ENCODE measurements around the gene ZNF730.
A peak's percentile ranks its signal among the peaks of the same experiment; 100 is the strongest.
"Not testable (repeated sequence)": the region's sequence is repeated elsewhere in the genome, so short reads cannot be mapped to it uniquely, and the experiment has no call there.

ZNF730 gene

GRCh38 chr19:23101241-23101640, 15.6 kb upstream of the ZNF730 start:
- Histone ChIP-seq H3K4me3 (ENCODE audit: low read depth, low read length) (no peak overlapping the region), H3K27ac (ENCODE audit: low read depth, low read length) (no peak overlapping the region), H3K4me1 (ENCODE audit: control insufficient read depth, insufficient read depth, low read length) (no peaks in the 10 kb centered on the region), H3K9me3 (ENCODE audit: control insufficient read depth, insufficient read depth, low read depth, low read length) (no peaks in the 10 kb centered on the region), H3K36me3 (ENCODE audit: control insufficient read depth, insufficient read depth, low read length) (peaks cover 87% of the 10 kb centered on the region), H3K27me3 (ENCODE audit: control insufficient read depth, insufficient read depth, low read length) (no peaks in the 10 kb centered on the region), H3K9ac (ENCODE audit: low read length) (no peak overlapping the region)

- peaks cover 5% of the 10 kb centered on the region; the same call in 1 of the 2 replicates for H3K9me3 ChIP-seq (ENCODE audit: control insufficient read depth, insufficient read depth, low read depth, low read length)
- no peak overlapping the region for H3K9ac ChIP-seq (ENCODE audit: low read length)
- peaks cover 13% of the 10 kb centered on the region for H3K4me1 ChIP-seq (ENCODE audit: control insufficient read depth, insufficient read depth, low read length)
- no peaks in the 10 kb centered on the region for H3K27me3 ChIP-seq (ENCODE audit: control insufficient read depth, insufficient read depth, low read length)
- peaks cover 24% of the 10 kb centered on the region for H3K36me3 ChIP-seq (ENCODE audit: control insufficient read depth, insufficient read depth, low read length)
- H3K4me3 ChIP-seq (ENCODE audit: low read depth, low read length): peak overlapping the region; percentile 91
- no peak overlapping the region for H3K27ac ChIP-seq (ENCODE audit: low read depth, low read length)
Observed at GRCh38 chr19:23118400-23118799, 1.6 kb downstream of the ZNF730 start.

GRCh38 chr19:23134211-23134610, 17.4 kb downstream of the ZNF730 start:
- H3K4me1 ChIP-seq (ENCODE audit: control insufficient read depth, insufficient read depth, low read length); H3K9ac ChIP-seq (ENCODE audit: low read length); H3K4me3 ChIP-seq (ENCODE audit: low read depth, low read length); H3K27ac ChIP-seq (ENCODE audit: low read depth, low read length); H3K27me3 ChIP-seq (ENCODE audit: control insufficient read depth, insufficient read depth, low read length): not testable (repeated sequence)
- peaks cover 40% of the 10 kb centered on the region for H3K36me3 ChIP-seq (ENCODE audit: control insufficient read depth, insufficient read depth, low read length)
- H3K9me3 ChIP-seq (ENCODE audit: control insufficient read depth, insufficient read depth, low read depth, low read length): peaks cover 24% of the 10 kb centered on the region; the same call in 1 of the 2 replicates

GRCh38 chr19:23145617-23146415, 29.0 kb downstream of the ZNF730 start:
- Histone ChIP-seq H3K4me1 (ENCODE audit: control insufficient read depth, insufficient read depth, low read length) (no peaks in the 10 kb centered on the region), H3K36me3 (ENCODE audit: control insufficient read depth, insufficient read depth, low read length) (peaks cover 24% of the 10 kb centered on the region), H3K9me3 (ENCODE audit: control insufficient read depth, insufficient read depth, low read depth, low read length) (peaks cover 64% of the 10 kb centered on the region), H3K4me3 (ENCODE audit: low read depth, low read length) (no peak overlapping the region), H3K27ac (ENCODE audit: low read depth, low read length) (no peak overlapping the region), H3K27me3 (ENCODE audit: control insufficient read depth, insufficient read depth, low read length) (no peaks in the 10 kb centered on the region), H3K9ac (ENCODE audit: low read length) (no peak overlapping the region)

GRCh38 chr19:23160766-23161165, 43.9 kb downstream of the ZNF730 start:
- Histone ChIP-seq H3K27me3 (ENCODE audit: control insufficient read depth, insufficient read depth, low read length) (no peaks in the 10 kb centered on the region), H3K9me3 (ENCODE audit: control insufficient read depth, insufficient read depth, low read depth, low read length) (peaks cover 40% of the 10 kb centered on the region), H3K4me3 (ENCODE audit: low read depth, low read length) (no peak overlapping the region), H3K36me3 (ENCODE audit: control insufficient read depth, insufficient read depth, low read length) (no peaks in the 10 kb centered on the region), H3K9ac (ENCODE audit: low read length) (no peak overlapping the region), H3K4me1 (ENCODE audit: control insufficient read depth, insufficient read depth, low read length) (no peaks in the 10 kb centered on the region), H3K27ac (ENCODE audit: low read depth, low read length) (no peak overlapping the region)

GRCh38 chr19:23168286-23168685, 51.5 kb downstream of the ZNF730 start:
- H3K27me3 ChIP-seq (ENCODE audit: control insufficient read depth, insufficient read depth, low read length); H3K9ac ChIP-seq (ENCODE audit: low read length); H3K27ac ChIP-seq (ENCODE audit: low read depth, low read length); H3K4me1 ChIP-seq (ENCODE audit: control insufficient read depth, insufficient read depth, low read length); H3K36me3 ChIP-seq (ENCODE audit: control insufficient read depth, insufficient read depth, low read length): not testable (repeated sequence)
- Histone ChIP-seq H3K9me3 (ENCODE audit: control insufficient read depth, insufficient read depth, low read depth, low read length) (peaks cover 29% of the 10 kb centered on the region), H3K4me3 (ENCODE audit: low read depth, low read length) (peak overlapping the region; percentile 13; the same call in 1 of the 2 replicates)

- Histone ChIP-seq H3K9me3 (ENCODE audit: control insufficient read depth, insufficient read depth, low read depth, low read length) (peaks cover 41% of the 10 kb centered on the region), H3K27me3 (ENCODE audit: control insufficient read depth, insufficient read depth, low read length) (no peaks in the 10 kb centered on the region), H3K36me3 (ENCODE audit: control insufficient read depth, insufficient read depth, low read length) (no peaks in the 10 kb centered on the region), H3K4me1 (ENCODE audit: control insufficient read depth, insufficient read depth, low read length) (no peaks in the 10 kb centered on the region), H3K4me3 (ENCODE audit: low read depth, low read length) (no peak overlapping the region), H3K9ac (ENCODE audit: low read length) (no peak overlapping the region), H3K27ac (ENCODE audit: low read depth, low read length) (no peak overlapping the region)
Observed at GRCh38 chr19:23183251-23183650, 66.4 kb downstream of the ZNF730 start.

GRCh38 chr19:23190341-23190740, 73.5 kb downstream of the ZNF730 start:
- Histone ChIP-seq H3K27me3 (ENCODE audit: control insufficient read depth, insufficient read depth, low read length) (no peaks in the 10 kb centered on the region), H3K4me3 (ENCODE audit: low read depth, low read length) (no peak overlapping the region), H3K4me1 (ENCODE audit: control insufficient read depth, insufficient read depth, low read length) (no peaks in the 10 kb centered on the region), H3K27ac (ENCODE audit: low read depth, low read length) (no peak overlapping the region), H3K36me3 (ENCODE audit: control insufficient read depth, insufficient read depth, low read length) (no peaks in the 10 kb centered on the region), H3K9me3 (ENCODE audit: control insufficient read depth, insufficient read depth, low read depth, low read length) (peaks cover 22% of the 10 kb centered on the region), H3K9ac (ENCODE audit: low read length) (no peak overlapping the region)
